Measurements from ENCODE around the gene FYB2.

DNA sequence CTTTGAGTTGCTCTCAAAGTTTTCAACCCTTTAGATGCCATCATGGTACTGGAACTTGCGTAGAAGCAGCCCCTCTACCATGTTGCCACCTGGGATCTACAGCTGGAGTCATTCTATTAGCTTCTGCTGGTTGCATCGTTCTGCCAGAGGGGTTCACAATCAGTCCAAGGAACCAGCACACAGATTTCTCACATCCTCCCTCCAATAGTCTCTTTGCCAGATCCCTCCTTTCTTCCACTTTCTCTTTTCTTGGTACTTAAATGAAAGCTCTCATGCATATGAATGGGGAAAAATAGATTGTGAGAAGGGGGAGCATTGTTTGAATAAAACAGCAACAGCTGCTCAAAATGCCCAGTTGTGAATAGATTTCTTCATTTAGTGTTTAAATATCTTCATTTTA is 31.2 kb upstream of the FYB2 start:
- TF ChIP-seq, protein P1, sequence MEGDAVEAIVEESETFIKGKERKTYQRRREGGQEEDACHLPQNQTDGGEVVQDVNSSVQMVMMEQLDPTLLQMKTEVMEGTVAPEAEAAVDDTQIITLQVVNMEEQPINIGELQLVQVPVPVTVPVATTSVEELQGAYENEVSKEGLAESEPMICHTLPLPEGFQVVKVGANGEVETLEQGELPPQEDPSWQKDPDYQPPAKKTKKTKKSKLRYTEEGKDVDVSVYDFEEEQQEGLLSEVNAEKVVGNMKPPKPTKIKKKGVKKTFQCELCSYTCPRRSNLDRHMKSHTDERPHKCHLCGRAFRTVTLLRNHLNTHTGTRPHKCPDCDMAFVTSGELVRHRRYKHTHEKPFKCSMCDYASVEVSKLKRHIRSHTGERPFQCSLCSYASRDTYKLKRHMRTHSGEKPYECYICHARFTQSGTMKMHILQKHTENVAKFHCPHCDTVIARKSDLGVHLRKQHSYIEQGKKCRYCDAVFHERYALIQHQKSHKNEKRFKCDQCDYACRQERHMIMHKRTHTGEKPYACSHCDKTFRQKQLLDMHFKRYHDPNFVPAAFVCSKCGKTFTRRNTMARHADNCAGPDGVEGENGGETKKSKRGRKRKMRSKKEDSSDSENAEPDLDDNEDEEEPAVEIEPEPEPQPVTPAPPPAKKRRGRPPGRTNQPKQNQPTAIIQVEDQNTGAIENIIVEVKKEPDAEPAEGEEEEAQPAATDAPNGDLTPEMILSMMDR (IDR thresholded peaks at IDR 0.05) = no peak
- TF ChIP-seq POLR2A (IDR thresholded peaks at IDR 0.05) = no peak

Measured in sigmoid colon (tissue), 3 donors.